Measurements from ENCODE around the gene CRIP2. TPM values are rescaled to one million over a fixed set of nuclear protein-coding genes. Genes with fewer than 3 reads are reported as not detected.

The CRIP2 gene
- total and polyA plus RNA-seq, 2 of the 8 experiments (the other 6 are each of a cell fraction or from before 2014, with no cell fraction given): 4.2 to 13.5 TPM

DNA sequence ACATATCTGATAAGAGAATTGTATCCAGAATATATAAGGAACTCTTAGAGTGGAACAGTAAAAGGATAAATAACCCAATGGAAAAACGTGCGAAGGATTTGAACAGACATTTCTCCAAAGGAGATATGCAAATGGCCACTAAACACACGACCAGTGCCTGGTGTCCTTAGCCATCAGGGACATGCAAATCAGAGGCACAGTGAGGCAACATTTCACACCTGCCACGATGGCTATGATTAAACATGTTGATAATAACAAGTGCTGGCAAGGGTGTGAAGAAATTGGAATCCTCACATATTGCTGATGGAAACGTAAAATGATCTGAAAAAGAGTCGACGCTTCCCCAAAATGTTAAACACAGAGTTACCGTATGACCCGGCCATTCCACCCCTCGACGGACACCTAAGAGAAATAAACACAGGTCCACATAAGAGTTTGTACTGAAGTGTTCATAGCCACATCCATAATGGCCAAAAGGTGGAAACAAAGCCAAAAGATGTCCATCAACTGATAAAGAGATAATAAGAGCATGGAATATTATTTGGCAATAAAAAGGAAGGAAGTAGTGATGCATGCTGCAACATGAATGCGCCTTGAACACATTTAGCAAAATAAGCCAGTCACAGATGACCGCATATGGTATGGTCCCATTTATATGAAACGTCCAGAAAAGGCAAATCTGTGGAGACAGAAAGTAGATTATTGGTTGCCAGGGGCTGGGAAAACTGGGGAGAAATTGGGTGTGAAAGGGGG is 45.5 kb downstream of the CRIP2 start:
- CTCF ChIA-PET (ENCODE audit: partially characterized antibody): interaction anchor here (1.2 kb wide), 1 partner anchor 18 kb away, joined by 5 read pairs; no protein-coding TSS in a partner anchor
- TF ChIP-seq GABPA (IDR thresholded peaks at IDR 0.05; ENCODE audit: borderline replicate concordance, insufficient read depth, low read length) (no peak), CEBPB (IDR thresholded peaks at IDR 0.05; ENCODE audit: low read depth, low read length) (no peak), HDAC6 (IDR thresholded peaks at IDR 0.05; ENCODE audit: low read depth, low read length) (no peak), CTBP2 (IDR thresholded peaks at IDR 0.05; ENCODE audit: borderline replicate concordance, insufficient read depth, insufficient read length, low read length) (no peak), BACH1 (IDR thresholded peaks at IDR 0.05; ENCODE audit: low read length) (no peak), PHF8 (conservative IDR thresholded peaks at IDR 0.05; ENCODE audit: low read depth, low read length) (no peak), TCF12 (IDR thresholded peaks at IDR 0.05; ENCODE audit: low read depth, low read length) (no peak), SIX5 (IDR thresholded peaks at IDR 0.05; ENCODE audit: low read depth, low read length) (no peak), SAP30 (IDR thresholded peaks at IDR 0.05; ENCODE audit: insufficient read depth, insufficient replicate concordance, low read length) (no peak), EZH2 (IDR thresholded peaks at IDR 0.05; ENCODE audit: low read depth, low read length, severe bottlenecking) (no peak)
- TF ChIP-seq, protein P1, sequence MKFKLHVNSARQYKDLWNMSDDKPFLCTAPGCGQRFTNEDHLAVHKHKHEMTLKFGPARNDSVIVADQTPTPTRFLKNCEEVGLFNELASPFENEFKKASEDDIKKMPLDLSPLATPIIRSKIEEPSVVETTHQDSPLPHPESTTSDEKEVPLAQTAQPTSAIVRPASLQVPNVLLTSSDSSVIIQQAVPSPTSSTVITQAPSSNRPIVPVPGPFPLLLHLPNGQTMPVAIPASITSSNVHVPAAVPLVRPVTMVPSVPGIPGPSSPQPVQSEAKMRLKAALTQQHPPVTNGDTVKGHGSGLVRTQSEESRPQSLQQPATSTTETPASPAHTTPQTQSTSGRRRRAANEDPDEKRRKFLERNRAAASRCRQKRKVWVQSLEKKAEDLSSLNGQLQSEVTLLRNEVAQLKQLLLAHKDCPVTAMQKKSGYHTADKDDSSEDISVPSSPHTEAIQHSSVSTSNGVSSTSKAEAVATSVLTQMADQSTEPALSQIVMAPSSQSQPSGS (IDR thresholded peaks at IDR 0.05; ENCODE audit: low read length): no peak

More for the DNA sequence above, 45.5 kb downstream of the CRIP2 start:
- Histone ChIP-seq H3K14ac (ENCODE audit: insufficient read length) (no peak overlapping the region), H3K18ac (ENCODE audit: extremely low read depth, low read length) (no peak overlapping the region), H2BK5ac (ENCODE audit: low read depth, low read length) (no peak overlapping the region), H3K4me1 (replicated peaks in 1 of 4; ENCODE audit: control insufficient read depth in 3 of 4, insufficient read depth in 4 of 4, low read length in 3 of 4) (no peaks in the 10 kb centered on the region), H4K20me1 (replicated peaks in 1 of 2; ENCODE audit: control insufficient read depth in 1 of 2, insufficient read depth in 2 of 2, low read length in 2 of 2) (no peaks in the 10 kb centered on the region), H4K91ac (replicated peaks; ENCODE audit: insufficient read length, low read length) (no peak overlapping the region), H3K36me3 (ENCODE audit: control insufficient read depth in 2 of 4, insufficient read depth in 4 of 4, low read length in 3 of 4) (no peaks in the 10 kb centered on the region), H3K4me2 (ENCODE audit: insufficient read depth in 1 of 2, low read depth in 2 of 2, low read length in 2 of 2) (no peak overlapping the region), H3K9ac (replicated peaks in 1 of 4; ENCODE audit: extremely low read depth in 1 of 4, low read depth in 3 of 4, low read length in 3 of 4) (no peak overlapping the region), H2BK20ac (ENCODE audit: low read length) (no peak overlapping the region), H3K79me2 (ENCODE audit: control insufficient read depth in 1 of 2, insufficient read depth in 2 of 2, low read length in 2 of 2) (no peaks in the 10 kb centered on the region), H2AFZ (ENCODE audit: low read length) (no peak overlapping the region), H3K4ac (replicated peaks; ENCODE audit: insufficient read length, low read depth, low read length) (no peak overlapping the region), H3K23ac (ENCODE audit: insufficient read length) (no peak overlapping the region), H3K9me3 (ENCODE audit: insufficient read depth in 2 of 2, low read depth in 1 of 2, low read length in 1 of 2) (no peaks in the 10 kb centered on the region; a peak in 2 of 4 replicates), H4K8ac (ENCODE audit: extremely low read depth, insufficient read depth, low read length) (no peak overlapping the region), H4K5ac (ENCODE audit: insufficient read length, low read depth, low read length) (no peak overlapping the region), H2BK12ac (ENCODE audit: low read depth, low read length) (no peak overlapping the region), H3K4me3 (ENCODE audit: extremely low read depth in 1 of 4, insufficient read depth in 2 of 4, low read depth in 3 of 4, low read length in 4 of 4) (no peak overlapping the region), H3K23me2 (ENCODE audit: low read depth, low read length) (no peaks in the 10 kb centered on the region; the same call in 1 of the 2 replicates), H3K79me1 (ENCODE audit: low read depth, low read length) (no peaks in the 10 kb centered on the region), H3K27ac (ENCODE audit: low read depth, low read length) (no peak overlapping the region), H3K27me3 (replicated peaks in 1 of 4; ENCODE audit: control insufficient read depth in 3 of 4, extremely low read depth in 1 of 4, insufficient read depth in 3 of 4, low read length in 3 of 4) (peaks cover 0 to 4% (median 2%) of the 10 kb centered on the region in 4 experiments; a peak in 4 of 7 replicates), H2BK120ac (replicated peaks; ENCODE audit: low read depth, low read length) (no peak overlapping the region), H2BK15ac (ENCODE audit: low read length) (no peak overlapping the region), H3K56ac (replicated peaks; ENCODE audit: insufficient read length, low read depth, low read length) (no peak overlapping the region), H2AK5ac (ENCODE audit: low read depth, low read length) (no peak overlapping the region)
- FAIRE-seq: no peak
- no peak for DNase-seq (ENCODE audit: low read depth in 1 of 2, low spot score in 2 of 2)
- WGBS, 2 experiments (ENCODE audit: extremely low coverage in 1 of 2, insufficient coverage in 1 of 2, insufficient read length in 1 of 2, insufficient replicate concordance in 2 of 2, low coverage in 1 of 2, low lambda C conversion rate in 2 of 2, missing lambda C conversion rate in 1 of 2): 83% methylated on average over 14 of the region's 14 CpGs; no CpG with 5 or more reads in 1 of the 2 experiments
- POLR2A ChIA-PET (ENCODE audit: partially characterized antibody): no interaction called here
